Raji (cell line): ENCODE data around the gene ELP5.

Source experiments
- POLR2A ChIP-seq: IDR thresholded peaks from 2 replicates; pipeline ENCODE4 v1.6.1; 2011; ENCODE audit warnings: low read depth, low read length, control low read depth; ENCODE audit not compliant: insufficient read depth

The ELP5 gene

GRCh38 chr17:7238420-7239090 is 13.5 kb upstream of the ELP5 start:
- no peak; the same call in 1 of the 2 replicates for TF ChIP-seq POLR2A

GRCh38 chr17:7239091-7240027 is 12.7 kb upstream of the ELP5 start, which contains the start of gene PHF23:
Gene PHF23, minus strand, starts transcription at chr17:7239457. Its CDS starts 178 bp downstream, at chr17:7239279.
- peak; percentile 61 for TF ChIP-seq POLR2A

DNA sequence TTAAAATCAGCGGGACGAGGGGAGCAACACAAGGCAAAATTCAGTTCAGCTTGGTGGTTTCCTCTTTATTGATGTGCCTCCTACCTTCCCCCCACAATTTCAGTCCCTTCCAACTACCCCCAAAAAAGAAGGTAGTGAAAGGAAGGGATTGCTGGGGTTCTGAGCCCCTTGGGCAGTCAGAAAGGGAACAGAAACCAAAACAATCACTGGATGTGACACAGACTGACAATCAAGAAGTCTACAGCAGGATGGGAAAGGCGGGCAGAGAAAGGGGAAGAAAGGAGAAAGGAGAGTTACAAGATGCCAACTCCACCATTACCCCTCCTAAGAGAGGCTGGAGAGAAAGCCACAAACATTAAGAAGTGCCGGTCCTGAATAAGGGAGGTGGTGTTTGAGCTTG is 11.6 kb upstream of the ELP5 start:
- no peak for TF ChIP-seq POLR2A

DNA sequence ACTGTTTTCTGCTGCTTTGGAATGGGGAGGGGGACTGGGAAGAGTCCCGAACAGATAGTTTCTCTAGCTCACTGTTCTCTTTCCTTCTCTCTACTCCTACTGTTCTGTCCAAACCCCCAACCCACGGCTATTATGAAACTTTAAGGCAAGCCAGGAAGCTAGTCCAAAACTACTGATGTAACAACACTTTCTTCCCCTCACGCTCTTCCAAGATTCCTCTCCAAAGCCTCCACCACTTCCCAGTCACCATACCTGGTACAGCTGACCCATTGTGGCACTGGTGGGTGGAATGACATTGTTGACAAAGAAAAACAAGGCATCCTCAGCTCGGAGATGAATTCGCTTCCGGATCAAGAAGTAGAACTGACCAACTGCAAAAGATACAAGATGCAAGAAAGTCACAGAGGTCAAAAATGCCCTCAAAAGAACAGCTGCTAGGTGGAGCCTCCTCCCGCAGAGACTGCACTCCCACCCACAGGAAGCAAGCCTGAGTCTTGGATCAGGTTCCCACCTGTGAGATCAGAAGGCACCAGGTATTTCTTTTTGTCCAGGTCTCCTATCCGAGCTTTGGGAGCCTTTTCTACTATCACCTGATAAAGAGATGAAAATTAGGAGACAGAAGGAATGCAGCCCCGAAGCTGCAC is 10.8 kb upstream of the ELP5 start:
- TF ChIP-seq POLR2A: no peak

DNA sequence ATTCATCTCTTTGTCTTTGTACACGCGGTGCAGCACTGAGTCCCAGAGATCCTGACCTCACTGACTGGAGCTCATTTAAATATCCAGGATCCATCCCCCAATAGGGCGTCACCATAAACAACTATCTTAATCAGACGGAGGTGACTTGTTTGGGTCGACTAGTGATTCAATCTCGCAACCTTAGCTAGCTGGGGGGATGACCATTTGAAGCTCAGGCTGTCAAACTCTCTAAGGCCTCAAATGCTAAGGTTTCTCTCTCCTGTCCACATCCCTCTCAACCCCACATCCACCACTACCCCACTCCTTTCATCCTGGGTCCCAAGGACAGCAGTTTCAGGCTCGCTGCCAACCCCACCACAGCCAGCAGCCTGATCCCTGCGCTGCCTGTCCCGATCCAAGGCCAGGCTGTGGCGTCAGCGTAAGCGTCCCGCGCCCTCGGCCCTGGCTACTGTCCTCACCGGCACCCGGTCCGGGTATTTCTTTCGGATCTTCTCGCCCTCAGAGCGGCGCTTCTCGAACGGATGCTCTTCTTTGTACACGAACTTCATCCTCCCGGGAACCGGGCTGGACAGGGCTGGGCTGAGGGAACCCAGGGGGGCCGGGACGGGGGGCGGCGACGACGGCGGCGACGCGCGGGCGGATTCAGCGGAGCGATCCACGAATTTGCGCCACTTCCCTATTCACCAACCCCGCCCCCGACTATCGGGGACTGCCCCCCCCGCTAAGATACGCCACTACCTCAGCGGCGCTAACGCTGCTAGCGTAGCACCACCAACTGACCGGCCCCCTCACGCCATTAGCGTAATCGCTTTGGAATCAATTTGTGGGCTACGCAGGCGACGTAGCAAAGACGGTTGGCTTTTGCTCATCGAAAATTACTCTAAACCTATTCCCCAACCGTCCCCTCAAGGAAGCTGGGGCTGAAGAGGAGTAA is 10.0 kb upstream of the ELP5 start, which contains the start of gene GABARAP:
Gene GABARAP, minus strand, starts transcription at position 667 of the 934 bp plus-strand sequence. Its CDS starts 119 bp downstream, at position 548.
- no peak; the same call in 1 of the 2 replicates for TF ChIP-seq POLR2A

DNA sequence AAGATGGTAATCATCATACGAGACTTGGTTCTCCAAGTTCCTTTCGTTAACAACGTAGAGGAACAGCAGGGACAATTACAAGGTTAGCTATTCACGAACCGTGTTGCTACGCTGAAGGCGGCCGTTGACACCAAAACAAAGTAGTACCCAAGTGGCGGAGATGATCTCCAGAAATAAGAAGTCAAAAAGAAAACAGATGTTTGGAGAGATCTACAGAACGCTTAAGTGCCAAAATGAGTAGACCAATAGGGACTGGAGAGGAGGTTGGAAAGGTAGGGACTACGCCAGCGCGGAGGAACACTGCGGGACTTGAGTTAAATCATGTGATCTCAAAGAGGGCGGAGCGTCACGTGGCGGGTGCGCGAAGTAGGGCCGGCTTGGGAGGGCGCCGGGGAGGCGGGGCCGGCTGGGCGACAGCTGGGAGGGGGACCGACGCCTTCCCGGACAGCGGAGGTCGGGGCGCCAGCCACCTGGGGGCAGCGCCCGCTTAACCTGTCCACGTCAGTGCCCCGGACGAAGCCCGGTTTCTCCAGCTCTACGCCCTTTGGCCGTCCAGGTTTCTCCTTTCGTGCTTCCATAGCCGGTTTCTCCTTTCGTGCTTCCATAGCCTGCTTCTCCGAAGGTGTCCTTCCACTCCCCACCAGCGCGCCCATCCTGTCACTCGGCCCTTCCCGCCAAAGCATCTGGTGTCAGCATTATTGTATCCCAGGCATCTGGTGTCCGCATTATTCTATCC is 9.1 kb upstream of the ELP5 start:
- TF ChIP-seq POLR2A: 0 out of 2 replicates have a peak, but pooled peaks have one; percentile 17

DNA sequence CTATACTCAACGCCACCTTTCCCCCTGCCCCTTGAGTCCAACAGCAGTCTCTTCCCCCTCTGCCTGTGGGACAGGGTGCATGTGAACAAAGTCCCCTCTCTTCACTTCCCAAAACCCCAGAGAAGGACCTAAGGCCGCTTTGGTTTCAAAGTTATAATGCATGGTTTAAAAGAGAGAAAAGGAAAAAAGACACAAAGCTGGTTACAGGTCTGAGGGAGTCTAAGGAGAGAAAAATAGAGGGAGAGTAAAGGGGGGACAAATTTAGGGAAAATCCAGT is 8.6 kb upstream of the ELP5 start:
- no peak for TF ChIP-seq POLR2A

GRCh38 chr17:7246779-7247178 is 5.2 kb upstream of the ELP5 start:
- TF ChIP-seq POLR2A: no peak

DNA sequence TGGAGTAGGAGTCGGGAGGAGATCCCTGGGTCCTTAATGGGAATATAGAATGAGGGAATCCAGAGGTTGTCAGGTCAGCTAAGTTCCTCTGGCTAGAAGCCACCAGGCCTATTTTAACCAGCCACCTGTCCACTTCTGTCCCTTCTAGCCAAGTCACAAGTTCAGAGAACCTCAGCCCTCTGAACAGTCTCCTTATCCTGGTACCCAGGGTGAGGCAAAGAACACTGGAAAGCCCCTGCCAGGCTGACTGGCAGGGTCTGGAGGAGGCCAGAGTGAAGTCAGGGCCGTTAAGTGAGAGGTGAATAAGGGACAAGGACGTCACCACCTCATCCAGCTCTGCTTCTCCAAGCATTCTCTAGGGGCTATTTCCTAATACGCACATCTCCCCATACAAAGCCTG is 3.2 kb upstream of the ELP5 start:
- TF ChIP-seq POLR2A: no peak

DNA sequence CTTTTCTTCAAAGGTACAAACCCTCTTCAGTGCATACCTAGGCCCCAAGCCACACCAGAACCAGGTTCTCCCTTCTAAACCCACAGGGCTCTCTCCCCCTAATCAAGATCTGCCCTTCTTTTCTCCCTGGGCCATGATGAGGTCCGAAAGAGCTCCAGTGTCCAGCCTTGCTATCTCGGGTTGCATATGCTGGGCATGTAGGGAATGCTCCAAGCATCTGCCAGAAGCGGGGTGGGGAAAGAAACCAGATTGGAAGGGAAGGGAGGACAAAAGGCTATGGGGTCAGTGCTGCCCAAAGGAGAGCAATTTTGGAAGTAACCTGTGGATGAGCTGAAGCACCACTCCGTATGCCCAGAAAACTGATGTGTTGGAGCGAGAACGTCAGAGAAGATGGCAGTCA is 2.8 kb upstream of the ELP5 start:
- TF ChIP-seq POLR2A: no peak

- no peak for TF ChIP-seq POLR2A
These were observed 2.2 kb upstream of the ELP5 start for GRCh38 chr17:7249830-7250229.

- no peak for TF ChIP-seq POLR2A
These were observed 1.1 kb upstream of the ELP5 start for GRCh38 chr17:7250695-7251627.

DNA sequence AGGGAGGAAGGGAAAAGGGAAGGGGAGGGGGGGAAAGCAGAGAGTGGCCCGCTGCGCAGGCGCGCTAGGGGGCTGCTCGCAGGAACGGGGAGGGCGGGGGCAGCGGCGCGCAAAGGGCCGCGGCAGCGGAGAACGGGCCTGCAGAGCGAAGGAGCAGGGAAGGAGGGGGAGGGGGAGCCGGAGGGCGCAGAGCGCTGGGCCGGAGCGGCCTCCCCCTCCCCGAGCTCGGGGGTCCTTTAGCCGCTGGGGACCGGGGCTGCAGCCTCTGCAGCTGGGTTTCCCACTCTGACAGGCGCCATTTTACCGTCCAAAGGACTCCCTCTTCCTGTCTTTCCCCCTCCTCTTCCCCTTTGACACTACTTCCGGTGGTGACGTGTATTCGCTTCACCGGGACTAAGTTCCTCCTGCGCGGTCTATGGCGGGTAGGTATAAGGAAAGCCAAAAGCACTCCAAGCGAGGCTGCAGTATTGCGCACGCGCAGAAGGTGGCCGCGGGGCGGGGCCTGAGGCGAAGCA is 297 bp upstream of the ELP5 start, which contains the start of gene CTDNEP1:
Gene CTDNEP1, minus strand, starts transcription at position 74 of the 515 bp plus-strand sequence. CDS start 438 bp downstream, outside the sequence.
- TF ChIP-seq POLR2A: peak; percentile 58; the same call in 1 of the 2 replicates
